HG03521 (cell line): Measurements from ENCODE around the gene IMPACT.

Experiments used
- ATAC-seq: cut with Tn5 transposase; IDR thresholded peaks from one replicate; pipeline ENCODE4 v1.9.1; 2021; ENCODE audit warnings: mild to moderate bottlenecking, moderate library complexity; ENCODE audit not compliant: unreplicated experiment

The IMPACT gene

GRCh38 chr18:24474406-24474805, 47.9 kb downstream of the IMPACT start:
- ATAC-seq = no peak

GRCh38 chr18:24475926-24476589, 49.6 kb downstream of the IMPACT start:
- no peak for ATAC-seq

- no peak for ATAC-seq
Observed at GRCh38 chr18:24479371-24479770, 52.9 kb downstream of the IMPACT start.

- ATAC-seq = no peak
Observed at GRCh38 chr18:24482821-24483220, 56.4 kb downstream of the IMPACT start.

GRCh38 chr18:24485681-24486080, 59.2 kb downstream of the IMPACT start:
- ATAC-seq = no peak

- ATAC-seq = no peak
Observed at GRCh38 chr18:24486684-24487083, 60.2 kb downstream of the IMPACT start.

- ATAC-seq = no peak
Observed at GRCh38 chr18:24488824-24489493, 62.5 kb downstream of the IMPACT start.

- no peak for ATAC-seq
Observed at GRCh38 chr18:24490539-24490938, 64.1 kb downstream of the IMPACT start.

GRCh38 chr18:24491927-24492834, 65.7 kb downstream of the IMPACT start:
- peak; percentile 75 for ATAC-seq

- ATAC-seq = no peak
Observed at GRCh38 chr18:24494586-24494985, 68.1 kb downstream of the IMPACT start.

- ATAC-seq = no peak
Observed at GRCh38 chr18:24497031-24497754, 70.7 kb downstream of the IMPACT start.

- no peak for ATAC-seq
Observed at GRCh38 chr18:24499814-24500213, 73.3 kb downstream of the IMPACT start.

- no peak for ATAC-seq
Observed at GRCh38 chr18:24500217-24500616, 73.7 kb downstream of the IMPACT start.

- no peak for ATAC-seq
Observed at GRCh38 chr18:24500766-24501165, 74.3 kb downstream of the IMPACT start.

- no peak for ATAC-seq
Observed at GRCh38 chr18:24502667-24503523, 76.4 kb downstream of the IMPACT start.
